Smooth muscle cell (in vitro differentiated cells): Measurements from ENCODE around the gene PTK7. TPM values are rescaled to one million over a fixed set of nuclear protein-coding genes. Genes with fewer than 3 reads are reported as not detected.

Experiments used
- DNase-seq: peaks from one replicate; lab custom pipeline; 2025; ENCODE audit not compliant: unreplicated experiment; lab: John Stamatoyannopoulos, UW
- H2AFZ ChIP-seq: fragments of 200-600 bp; sonication (generic); 2 replicates; pipeline ENCODE4 v1.6.0; 2016; ENCODE audit warnings: antibody characterized with exemption, low read depth, mild to moderate bottlenecking
- H3F3A ChIP-seq: fragments of 200-600 bp; sonication (generic); 2 replicates; pipeline ENCODE4 v1.6.0; 2017; ENCODE audit warnings: antibody characterized with exemption, low read depth
- H3K27ac ChIP-seq: fragments of 200-600 bp; sonication (generic); 2 replicates; pipeline ENCODE4 v1.5.1; 2016; ENCODE audit warnings: low read depth, mild to moderate bottlenecking
- H3K27me3 ChIP-seq: fragments of 200-600 bp; sonication (generic); 2 replicates; pipeline ENCODE4 v1.6.1; 2016; ENCODE audit warnings: low read depth, mild to moderate bottlenecking
- H3K36me3 ChIP-seq: fragments of 200-600 bp; sonication (generic); 2 replicates; pipeline ENCODE4 v1.5.1; 2016; ENCODE audit warnings: low read depth
- H3K4me1 ChIP-seq: fragments of 200-600 bp; sonication (generic); 2 replicates; pipeline ENCODE4 v1.5.1; 2016; ENCODE audit warnings: low read depth
- H3K4me2 ChIP-seq: fragments of 200-600 bp; sonication (generic); 2 replicates; pipeline ENCODE4 v1.6.0; 2016; ENCODE audit warnings: mild to moderate bottlenecking
- H3K4me3 ChIP-seq: fragments of 200-600 bp; sonication (generic); 2 replicates; pipeline ENCODE4 v1.5.1; 2016; ENCODE audit warnings: mild to moderate bottlenecking
- H3K79me2 ChIP-seq: fragments of 200-600 bp; sonication (generic); 2 replicates; pipeline ENCODE4 v1.6.0; 2016; ENCODE audit warnings: low read depth, mild to moderate bottlenecking
- H3K9ac ChIP-seq: fragments of 200-600 bp; sonication (generic); 2 replicates; pipeline ENCODE4 v1.6.0; 2016; ENCODE audit warnings: low read depth
- H3K9me3 ChIP-seq: fragments of 200-600 bp; sonication (generic); replicated peaks from 2 replicates; pipeline ENCODE4 v1.5.1; 2016; ENCODE audit warnings: low read depth
- H4K20me1 ChIP-seq: fragments of 200-600 bp; sonication (generic); 2 replicates; pipeline ENCODE4 v1.6.0; 2016; ENCODE audit warnings: low read depth
- WGBS: methylation state at CpG from one replicate; pipeline ENCODE4 v1.1.7; 2016; ENCODE audit warnings: low lambda C conversion rate; 5-methylcytosine and 5-hydroxymethylcytosine counted together
- polyA plus RNA-seq: library from polyadenylated mRNA; unstranded; fragments of >200 nt; fragmentation: Nextera tagmentation; extraction: Ambion mirVana; gene quantifications from 2 replicates; pipeline ENCODE4 v1.2.1, GENCODE V29; 2016
- total RNA-seq: library from RNA; depleted of rRNA; stranded (reverse); fragments of >200 nt; gene quantifications from 2 replicates; pipeline ENCODE4 v1.2.3, GENCODE V29; 2014
- TF ChIP-seq, protein P1 (sequence below): fragments of 200-600 bp; sonication (generic); IDR thresholded peaks from 2 replicates; pipeline ENCODE4 v1.5.1; 2017; ENCODE audit warnings: borderline replicate concordance, mild to moderate bottlenecking, antibody characterized with exemption; ENCODE audit not compliant: insufficient read depth, poor library complexity, severe bottlenecking

The PTK7 gene
- total and polyA plus RNA-seq, 2 experiments from 2014 or later = 376 to 598 TPM

DNA sequence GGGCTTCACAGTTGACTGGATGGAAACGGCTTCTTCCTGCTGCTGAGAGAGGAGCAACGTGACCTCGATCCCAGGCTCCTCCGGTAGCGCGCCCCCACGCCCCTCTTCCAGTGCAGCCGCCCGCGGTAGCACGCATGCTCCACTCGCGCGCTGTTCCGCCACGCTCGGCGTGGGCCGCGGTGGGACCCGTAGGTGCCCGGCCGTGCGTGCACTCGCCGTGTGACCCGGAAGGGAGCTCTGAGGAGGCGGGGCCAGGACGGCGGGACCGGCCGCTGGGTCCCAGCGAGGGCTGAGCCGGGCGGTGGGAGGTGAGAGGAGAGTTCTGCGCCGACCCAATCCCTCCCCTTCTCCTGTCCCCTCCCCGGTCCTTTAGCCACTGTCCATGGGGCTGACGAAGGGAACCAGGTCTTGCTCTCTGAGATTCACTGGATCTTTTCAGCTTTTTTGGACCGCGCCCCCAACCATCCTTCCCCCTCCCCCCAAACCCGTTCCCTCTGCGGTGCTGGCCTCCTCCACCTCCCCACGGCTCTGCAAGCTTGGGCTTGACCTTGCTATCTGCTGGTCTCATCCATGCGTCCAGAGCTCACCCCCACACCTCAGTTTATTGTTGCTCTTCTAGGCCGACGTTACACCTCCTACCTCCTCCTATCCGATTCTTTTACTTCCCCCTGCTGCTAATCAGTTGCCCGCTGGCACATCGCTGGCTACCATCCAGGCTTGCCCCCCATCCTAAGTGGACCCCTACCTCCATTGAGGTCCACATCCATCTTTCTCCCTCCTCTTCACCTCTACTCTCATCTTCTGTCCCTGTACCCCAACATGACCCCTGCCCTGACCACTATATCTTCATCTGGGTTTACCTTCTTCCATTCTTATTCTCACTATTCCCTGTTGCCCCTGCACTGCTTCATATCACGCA lies 106.1 kb downstream of the PTK7 start, which contains the start of gene CUL9:
Gene CUL9, plus strand, starts transcription at position 255 of the 919 bp plus-strand sequence. CDS start 2,115 bp downstream, outside the sequence.
- TF ChIP-seq, protein P1, sequence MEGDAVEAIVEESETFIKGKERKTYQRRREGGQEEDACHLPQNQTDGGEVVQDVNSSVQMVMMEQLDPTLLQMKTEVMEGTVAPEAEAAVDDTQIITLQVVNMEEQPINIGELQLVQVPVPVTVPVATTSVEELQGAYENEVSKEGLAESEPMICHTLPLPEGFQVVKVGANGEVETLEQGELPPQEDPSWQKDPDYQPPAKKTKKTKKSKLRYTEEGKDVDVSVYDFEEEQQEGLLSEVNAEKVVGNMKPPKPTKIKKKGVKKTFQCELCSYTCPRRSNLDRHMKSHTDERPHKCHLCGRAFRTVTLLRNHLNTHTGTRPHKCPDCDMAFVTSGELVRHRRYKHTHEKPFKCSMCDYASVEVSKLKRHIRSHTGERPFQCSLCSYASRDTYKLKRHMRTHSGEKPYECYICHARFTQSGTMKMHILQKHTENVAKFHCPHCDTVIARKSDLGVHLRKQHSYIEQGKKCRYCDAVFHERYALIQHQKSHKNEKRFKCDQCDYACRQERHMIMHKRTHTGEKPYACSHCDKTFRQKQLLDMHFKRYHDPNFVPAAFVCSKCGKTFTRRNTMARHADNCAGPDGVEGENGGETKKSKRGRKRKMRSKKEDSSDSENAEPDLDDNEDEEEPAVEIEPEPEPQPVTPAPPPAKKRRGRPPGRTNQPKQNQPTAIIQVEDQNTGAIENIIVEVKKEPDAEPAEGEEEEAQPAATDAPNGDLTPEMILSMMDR = no peak
- H3K4me3 ChIP-seq = peak within 1 kb of the TSS; percentile 84
- 4% methylated on average over 39 of the region's 51 CpGs for WGBS
- H4K20me1 ChIP-seq = no peaks in the 10 kb centered on the region
- no peaks in the 10 kb centered on the region for H3K9me3 ChIP-seq
- H3K4me1 ChIP-seq = peaks cover 7% of the 10 kb centered on the region
- H3K27ac ChIP-seq = peak within 1 kb of the TSS; percentile 68
- no peaks in the 10 kb centered on the region for H3K27me3 ChIP-seq
- H2AFZ ChIP-seq = no peak within 1 kb of the TSS
- H3F3A ChIP-seq = peaks cover 17% of the 10 kb centered on the region
- peak within 1 kb of the TSS; percentile 69 for H3K9ac ChIP-seq
- peak within 1 kb of the TSS; percentile 84 for H3K4me2 ChIP-seq
- DNase-seq = peak; percentile 15
- H3K36me3 ChIP-seq = no peaks in the 10 kb centered on the region
- H3K79me2 ChIP-seq = peaks cover 2% of the 10 kb centered on the region

DNA sequence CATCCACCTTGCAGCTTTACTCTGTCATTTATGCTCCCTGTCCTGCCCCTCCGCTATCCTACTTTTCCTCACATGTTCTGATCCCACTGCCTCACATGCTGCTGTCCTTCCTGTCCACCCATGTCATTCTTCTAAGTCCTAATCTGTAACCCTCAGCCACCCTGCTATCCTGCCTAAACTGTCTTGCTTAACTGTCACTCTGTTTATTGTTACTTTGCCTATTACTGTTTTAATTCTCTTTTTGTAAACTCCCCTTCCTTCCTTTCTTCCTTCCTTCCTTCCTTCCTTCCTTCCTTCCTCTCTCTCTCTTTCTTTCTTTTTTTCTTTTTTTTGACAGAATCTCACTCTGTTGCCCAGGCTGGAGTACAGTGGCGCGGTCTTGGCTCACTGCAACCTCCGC lies 107.3 kb downstream of the PTK7 start:
- Histone ChIP-seq H3K4me3 (no peak overlapping the region), H3K4me1 (peaks cover 7% of the 10 kb centered on the region), H4K20me1 (no peaks in the 10 kb centered on the region), H3K36me3 (no peaks in the 10 kb centered on the region), H3K79me2 (no peaks in the 10 kb centered on the region), H3K27me3 (no peaks in the 10 kb centered on the region), H3K9me3 (no peaks in the 10 kb centered on the region), H3F3A (peaks cover 17% of the 10 kb centered on the region), H3K27ac (no peak overlapping the region), H3K4me2 (peak overlapping the region; percentile 84), H2AFZ (no peak overlapping the region), H3K9ac (no peak overlapping the region)
- TF ChIP-seq, protein P1 = no peak
- WGBS = 100% methylated on average over 3 of the region's 4 CpGs
- DNase-seq = no peak

DNA sequence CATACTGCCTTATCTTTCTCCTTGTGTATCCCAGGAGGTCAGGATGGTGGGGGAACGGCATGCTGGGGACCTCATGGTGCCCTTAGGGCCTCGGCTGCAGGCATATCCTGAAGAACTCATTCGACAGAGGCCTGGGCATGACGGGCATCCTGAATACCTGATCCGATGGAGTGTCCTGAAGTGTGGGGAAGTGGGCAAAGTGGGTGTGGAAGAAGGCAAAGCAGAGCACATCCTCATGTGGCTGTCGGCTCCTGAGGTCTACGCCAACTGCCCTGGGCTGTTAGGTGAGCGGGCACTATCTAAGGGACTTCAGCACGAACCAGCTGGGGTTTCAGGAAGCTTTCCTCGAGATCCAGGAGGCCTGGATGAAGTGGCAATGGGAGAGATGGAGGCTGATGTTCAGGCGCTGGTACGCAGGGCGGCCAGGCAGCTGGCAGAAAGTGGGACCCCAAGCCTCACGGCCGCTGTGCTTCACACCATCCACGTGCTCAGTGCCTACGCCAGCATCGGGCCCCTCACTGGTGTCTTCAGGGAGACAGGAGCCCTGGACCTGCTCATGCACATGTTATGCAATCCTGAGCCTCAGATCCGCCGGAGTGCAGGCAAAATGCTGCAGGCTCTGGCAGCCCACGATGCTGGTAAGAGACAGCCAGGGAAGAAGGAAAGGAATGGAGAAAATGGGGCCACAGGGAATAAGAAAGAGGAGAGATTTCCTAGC lies 108.3 kb downstream of the PTK7 start:
- Histone ChIP-seq H3K9me3 (no peaks in the 10 kb centered on the region), H3K27me3 (no peaks in the 10 kb centered on the region), H3K36me3 (no peaks in the 10 kb centered on the region), H3K4me1 (peaks cover 7% of the 10 kb centered on the region), H4K20me1 (no peaks in the 10 kb centered on the region), H3K9ac (no peak overlapping the region), H3K4me3 (no peak overlapping the region), H3F3A (peaks cover 12% of the 10 kb centered on the region), H3K27ac (no peak overlapping the region), H3K4me2 (no peak overlapping the region), H2AFZ (no peak overlapping the region), H3K79me2 (no peaks in the 10 kb centered on the region)
- WGBS = 94% methylated on average over 21 of the region's 21 CpGs
- TF ChIP-seq, protein P1 = no peak
- DNase-seq = no peak
